Urinary bladder (tissue), 4 donors: ENCODE results near the gene MUC2. TPM values are rescaled to one million over a fixed set of nuclear protein-coding genes. Genes with fewer than 3 reads are reported as not detected.

Experiments used
- DNase-seq: peaks from one replicate; pipeline ENCODE4 v3.0.0-alpha.2; 2015; ENCODE audit errors: extremely low spot score
- H3K27ac ChIP-seq: one replicate; pipeline ENCODE4 v1.5.1; 2013; ENCODE audit warnings: low read depth, mild to moderate bottlenecking, moderate library complexity
- H3K36me3 ChIP-seq: one replicate; pipeline ENCODE4 v1.6.1; 2013; ENCODE audit warnings: mild to moderate bottlenecking, moderate library complexity; ENCODE audit not compliant: insufficient read depth
- H3K4me1 ChIP-seq: one replicate; pipeline ENCODE4 v1.6.1; 2013; ENCODE audit warnings: mild to moderate bottlenecking, moderate library complexity; ENCODE audit not compliant: insufficient read depth
- H3K4me3 ChIP-seq: one replicate; pipeline ENCODE4 v1.5.1; 2013; ENCODE audit warnings: low read depth, low read length
- WGBS: extraction: QIAGEN DNeasy Blood & Tissue Kit; methylation state at CpG from one replicate; pipeline ENCODE4 v1.1.7; 2013; 5-methylcytosine and 5-hydroxymethylcytosine counted together
- polyA plus RNA-seq: library from polyadenylated mRNA; stranded (reverse); fragments of 200-250 nt; gene quantifications from one replicate; pipeline ENCODE4 v1.2.3, GENCODE V29; 2013
- total RNA-seq: library from RNA; depleted of rRNA; stranded (reverse); fragments of >200 nt; gene quantifications from one replicate; pipeline ENCODE4 v1.2.3, GENCODE V29; 2014
- donor health status: healthy with polysubstance abuse.
- donor health status: healthy.

The MUC2 gene
- total and polyA plus RNA-seq, 2 donors: 0.01 TPM; not detected in 1

DNA sequence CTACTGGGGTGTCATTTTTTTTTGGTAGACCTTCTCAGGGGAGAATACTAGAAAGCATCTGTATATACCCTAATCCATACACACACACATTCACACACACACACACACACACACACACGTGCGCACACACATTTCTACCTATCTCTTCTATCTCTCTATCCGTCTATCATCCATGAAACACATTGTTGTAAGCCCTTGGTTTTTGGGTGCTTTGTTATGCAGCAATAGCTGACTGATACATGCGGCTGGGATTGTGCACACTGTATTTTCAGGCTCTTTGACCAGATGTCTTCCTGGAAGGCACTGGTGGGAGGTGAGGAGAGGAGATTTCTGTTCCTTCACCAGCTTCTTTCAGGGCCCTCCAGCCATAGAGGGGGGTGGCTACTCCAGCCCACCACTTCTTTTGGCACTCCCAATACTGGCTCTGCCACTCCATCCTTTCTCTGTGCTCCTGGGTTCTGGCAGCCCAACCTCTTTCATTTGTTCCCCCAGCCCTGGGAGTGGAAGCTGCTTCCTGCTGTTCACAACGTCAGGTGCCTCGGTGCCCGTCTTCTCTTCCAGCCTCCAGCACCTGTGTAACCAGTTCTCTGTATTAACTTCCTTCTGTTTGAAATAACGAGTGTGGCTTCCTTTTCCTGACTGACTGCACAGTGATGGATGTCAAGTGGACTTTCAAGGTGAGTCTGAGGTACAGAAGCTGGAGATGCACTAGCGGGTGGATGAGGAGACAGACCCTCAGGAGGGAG is 12.4 kb upstream of the MUC2 start:
- Histone ChIP-seq H3K27ac (no peak overlapping the region), H3K4me1 (no peaks in the 10 kb centered on the region), H3K36me3 (no peaks in the 10 kb centered on the region), H3K4me3 (no peak overlapping the region)
- no peak for DNase-seq
- WGBS: 83% methylated on average over 9 of the region's 9 CpGs

- Histone ChIP-seq H3K4me1 (no peaks in the 10 kb centered on the region), H3K36me3 (no peaks in the 10 kb centered on the region), H3K27ac (no peak overlapping the region), H3K4me3 (no peak overlapping the region)
- DNase-seq: no peak
- 68% methylated on average over 3 of the region's 3 CpGs for WGBS
These were observed 10.5 kb upstream of the MUC2 start for GRCh38 chr11:1064167-1064566.

GRCh38 chr11:1067812-1068496 is 6.7 kb upstream of the MUC2 start:
- H3K36me3 ChIP-seq: no peaks in the 10 kb centered on the region
- WGBS: 70% methylated on average over 8 of the region's 8 CpGs
- no peak for DNase-seq

DNA sequence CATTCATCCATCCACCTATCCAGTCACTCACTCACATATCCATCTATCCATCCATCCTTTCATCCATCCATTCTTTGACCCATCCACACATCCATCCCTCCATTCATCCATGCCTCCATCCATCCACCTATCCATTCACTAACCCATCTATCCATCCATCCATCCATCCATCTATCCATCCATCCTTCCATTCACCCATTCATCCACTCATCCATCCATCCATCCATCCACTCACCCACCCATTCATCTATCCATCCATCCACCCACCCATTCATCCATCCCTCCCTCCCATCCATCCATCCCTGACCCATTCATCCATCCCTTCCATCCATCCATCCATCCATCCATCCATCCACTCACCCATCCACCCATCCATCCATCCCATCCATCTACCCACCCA is 4.9 kb upstream of the MUC2 start:
- Histone ChIP-seq H3K4me1 (no peaks in the 10 kb centered on the region), H3K27ac (no peak overlapping the region), H3K4me3 (no peak overlapping the region), H3K36me3 (no peaks in the 10 kb centered on the region)
- DNase-seq: no peak

More at GRCh38 chr11:1067812-1068496, 6.7 kb upstream of the MUC2 start:
- Histone ChIP-seq H3K4me3 (no peak overlapping the region), H3K4me1 (no peaks in the 10 kb centered on the region), H3K27ac (no peak overlapping the region)

- Histone ChIP-seq H3K4me3 (no peak overlapping the region), H3K4me1 (no peaks in the 10 kb centered on the region)
- DNase-seq: no peak
These were observed 3.8 kb upstream of the MUC2 start for GRCh38 chr11:1070594-1071462.

GRCh38 chr11:1071571-1072115 is 3.0 kb upstream of the MUC2 start:
- no peak overlapping the region for H3K27ac ChIP-seq
- no peaks in the 10 kb centered on the region for H3K4me1 ChIP-seq
- no peak overlapping the region for H3K4me3 ChIP-seq
- WGBS: 84% methylated on average over 21 of the region's 21 CpGs
- H3K36me3 ChIP-seq: no peaks in the 10 kb centered on the region
- no peak for DNase-seq

More at GRCh38 chr11:1070594-1071462, 3.8 kb upstream of the MUC2 start:
- H3K27ac ChIP-seq: no peak overlapping the region
- no peaks in the 10 kb centered on the region for H3K36me3 ChIP-seq
- 86% methylated on average over 9 of the region's 9 CpGs for WGBS

DNA sequence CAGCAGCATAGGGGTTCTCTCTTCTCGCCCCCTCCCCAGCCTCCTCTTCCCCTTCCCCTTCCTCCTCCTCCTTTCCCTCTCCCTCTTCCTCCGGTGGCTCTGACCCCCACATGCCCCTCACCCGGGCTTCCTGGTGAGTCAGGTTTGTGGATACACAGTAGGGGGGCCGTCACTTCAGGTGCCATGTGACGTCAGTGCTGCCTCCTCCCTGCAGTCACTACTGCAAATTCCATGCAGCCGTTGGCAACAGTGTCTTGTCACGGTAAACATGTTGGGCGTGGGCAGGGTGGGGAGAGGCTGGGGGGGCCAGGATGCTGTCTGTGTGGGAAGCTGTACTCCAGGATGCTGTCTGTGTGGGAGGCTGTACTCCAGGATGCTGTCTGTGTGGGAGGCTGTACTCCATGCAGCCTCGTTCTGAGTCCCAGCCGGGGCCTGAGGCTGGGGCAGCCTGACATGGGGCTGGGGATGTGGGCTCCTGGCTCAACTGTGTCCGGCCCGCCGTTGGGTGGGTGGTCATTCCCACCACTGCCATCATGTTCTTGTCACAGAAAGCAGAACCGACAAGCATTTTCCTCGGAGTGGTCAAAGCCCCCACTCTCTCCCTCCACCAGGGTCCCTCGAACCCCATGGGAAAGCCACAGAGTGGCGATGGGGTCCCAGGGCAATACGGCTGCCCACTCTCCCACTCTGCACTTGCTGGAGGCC is 2.4 kb upstream of the MUC2 start:
- DNase-seq: no peak
- Histone ChIP-seq H3K4me3 (no peak overlapping the region), H3K27ac (no peak overlapping the region), H3K36me3 (no peaks in the 10 kb centered on the region), H3K4me1 (no peaks in the 10 kb centered on the region)
- 62% methylated on average over 18 of the region's 18 CpGs for WGBS

GRCh38 chr11:1072821-1073231 is 1.8 kb upstream of the MUC2 start:
- Histone ChIP-seq H3K4me3 (no peak overlapping the region), H3K36me3 (no peaks in the 10 kb centered on the region), H3K4me1 (no peaks in the 10 kb centered on the region), H3K27ac (no peak overlapping the region)
- DNase-seq: no peak
- WGBS: 90% methylated on average over 9 of the region's 9 CpGs

DNA sequence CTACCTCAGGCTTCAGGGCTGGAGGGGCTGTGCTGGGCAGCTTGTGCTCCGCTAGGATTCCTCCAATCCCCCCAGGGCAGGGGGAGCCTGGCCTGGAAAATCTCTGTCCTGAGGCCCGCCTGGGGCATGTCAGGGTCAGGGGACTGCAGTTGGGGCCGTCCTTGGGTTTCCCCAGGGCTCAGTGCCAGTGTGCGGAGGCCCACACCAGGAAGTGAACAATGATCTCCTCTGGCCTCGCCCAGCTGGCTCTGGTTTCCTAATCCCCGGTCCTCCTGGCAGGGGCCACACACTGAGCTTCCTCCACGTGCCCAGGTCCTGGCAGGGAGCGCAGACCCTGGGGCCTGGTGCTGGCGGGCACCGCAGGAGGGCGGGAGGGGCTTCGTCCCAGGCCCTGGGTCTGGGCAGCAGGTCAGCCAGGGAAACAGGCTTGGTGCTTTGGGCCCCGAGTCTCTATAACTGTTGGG is 1.4 kb upstream of the MUC2 start:
- no peaks in the 10 kb centered on the region for H3K4me1 ChIP-seq
- no peak overlapping the region for H3K27ac ChIP-seq
- DNase-seq: no peak
- no peak overlapping the region for H3K4me3 ChIP-seq
- WGBS: 43% methylated on average over 13 of the region's 13 CpGs
- no peaks in the 10 kb centered on the region for H3K36me3 ChIP-seq

- 83% methylated on average over 11 of the region's 11 CpGs for WGBS
These were observed 827 bp upstream of the MUC2 start for GRCh38 chr11:1073851-1074243.

DNA sequence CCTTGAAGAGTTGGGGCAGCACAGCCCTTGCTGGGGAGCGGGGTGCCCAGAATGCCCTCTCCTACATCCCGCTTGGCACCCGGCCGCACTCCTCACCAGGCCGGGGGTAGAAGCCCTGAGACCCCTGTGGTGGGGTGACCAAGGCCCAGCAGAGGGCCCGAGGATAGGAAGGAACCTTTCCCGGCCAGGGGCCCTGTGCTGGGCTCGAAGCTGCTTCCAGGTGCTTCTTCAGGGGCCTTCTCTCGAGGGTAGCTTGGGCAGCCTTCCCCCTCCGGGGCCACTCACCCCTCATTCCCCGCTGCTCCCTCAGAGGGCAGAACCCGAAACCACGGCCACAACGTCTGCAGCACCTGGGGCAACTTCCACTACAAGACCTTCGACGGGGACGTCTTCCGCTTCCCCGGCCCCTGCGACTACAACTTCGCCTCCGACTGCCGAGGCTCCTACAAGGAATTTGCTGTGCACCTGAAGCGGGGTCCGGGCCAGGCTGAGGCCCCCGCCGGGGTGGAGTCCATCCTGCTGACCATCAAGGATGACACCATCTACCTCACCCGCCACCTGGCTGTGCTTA is 752 bp downstream of the MUC2 start:
- Histone ChIP-seq H3K36me3 (no peaks in the 10 kb centered on the region), H3K4me3 (no peak overlapping the region), H3K27ac (no peak overlapping the region), H3K4me1 (no peaks in the 10 kb centered on the region)
- 90% methylated on average over 28 of the region's 28 CpGs for WGBS
- no peak for DNase-seq

More at GRCh38 chr11:1073851-1074243, 827 bp upstream of the MUC2 start:
- no peaks in the 10 kb centered on the region for H3K4me1 ChIP-seq
- no peak for DNase-seq
- no peaks in the 10 kb centered on the region for H3K36me3 ChIP-seq
- no peak overlapping the region for H3K4me3 ChIP-seq
- no peak overlapping the region for H3K27ac ChIP-seq

GRCh38 chr11:1076061-1076665 is 1.5 kb downstream of the MUC2 start:
- no peaks in the 10 kb centered on the region for H3K36me3 ChIP-seq
- H3K4me1 ChIP-seq: no peaks in the 10 kb centered on the region
- WGBS: 82% methylated on average over 18 of the region's 18 CpGs
- DNase-seq: no peak
- no peak overlapping the region for H3K27ac ChIP-seq
- H3K4me3 ChIP-seq: no peak overlapping the region
